ENCODE results near the gene B4GALNT1.
"Not testable (repeated sequence)": the region's sequence is repeated elsewhere in the genome, so short reads cannot be mapped to it uniquely, and the experiment has no call there.

The B4GALNT1 gene

DNA sequence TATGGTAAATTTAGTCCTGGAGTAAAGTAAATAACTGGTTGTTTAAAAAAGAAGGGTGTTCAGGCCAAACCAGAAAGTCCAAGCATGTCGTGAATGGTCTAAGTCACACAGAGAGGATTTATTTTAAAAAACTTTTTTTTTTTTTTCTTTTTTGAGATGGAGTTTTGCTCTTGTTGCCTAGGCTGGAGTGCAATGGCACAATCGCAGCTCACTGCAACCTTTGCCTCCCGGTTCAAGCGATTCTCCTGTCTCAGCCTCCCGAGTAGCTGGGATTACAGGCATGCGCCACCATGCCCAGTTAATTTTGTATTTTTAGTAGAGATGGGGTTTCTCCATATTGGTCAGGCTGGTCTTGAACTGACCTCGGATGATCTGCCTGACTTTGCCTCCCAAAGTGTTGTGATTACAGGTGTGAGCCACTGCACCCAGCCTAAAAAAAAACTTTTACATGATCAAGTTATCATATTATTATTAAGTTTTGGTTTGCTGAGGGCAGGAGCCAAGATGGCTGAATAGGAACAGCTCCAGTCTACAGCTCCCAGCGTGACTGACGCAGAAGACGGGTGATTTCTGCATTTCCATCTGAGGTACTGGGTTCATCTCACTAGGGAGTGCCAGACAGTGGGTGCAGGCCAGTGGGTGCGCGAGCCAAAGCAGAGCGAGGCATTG, 13.1 kb upstream of the B4GALNT1 start:
- H3K4me2 ChIP-seq (ENCODE audit: low read length, poor library complexity, severe bottlenecking); H2AFZ ChIP-seq (ENCODE audit: low read depth, low read length); H3K18ac ChIP-seq (ENCODE audit: low read depth in 1 of 2, low read length in 2 of 2); H2AK5ac ChIP-seq (ENCODE audit: low read length, severe bottlenecking); H3K4me3 ChIP-seq (ENCODE audit: insufficient read depth in 1 of 2, low read depth in 1 of 2, low read length in 2 of 2); H3K4ac ChIP-seq (ENCODE audit: low read depth in 1 of 2, low read length in 2 of 2); H3K9ac ChIP-seq (ENCODE audit: low read length); H3K23ac ChIP-seq (ENCODE audit: low read length in 2 of 2); H3K4me1 ChIP-seq (ENCODE audit: control insufficient read depth, insufficient read depth, low read depth, low read length); H3K9me3 ChIP-seq (ENCODE audit: control insufficient read depth, low read length); H4K8ac ChIP-seq (ENCODE audit: low read length); H2BK5ac ChIP-seq (ENCODE audit: low read depth, low read length, poor library complexity, severe bottlenecking); H4K91ac ChIP-seq (ENCODE audit: low read length); H3K27ac ChIP-seq (ENCODE audit: low read length, poor library complexity, severe bottlenecking); H3K36me3 ChIP-seq (ENCODE audit: control insufficient read depth in 1 of 2, insufficient read depth in 2 of 2, low read depth in 1 of 2, low read length in 2 of 2); H2BK12ac ChIP-seq (ENCODE audit: low read length in 2 of 2); H3K79me1 ChIP-seq (replicated peaks; ENCODE audit: low read length, poor library complexity, severe bottlenecking); H2BK120ac ChIP-seq (ENCODE audit: low read depth, low read length); H3K14ac ChIP-seq (ENCODE audit: low read length in 2 of 2); H2BK15ac ChIP-seq (ENCODE audit: low read depth, poor library complexity, severe bottlenecking): not testable (repeated sequence)
- peaks cover under 1 to 10% of the 10 kb centered on the region in 2 experiments for H3K27me3 ChIP-seq (ENCODE audit: control insufficient read depth in 1 of 2, insufficient read depth in 1 of 2, low read length in 2 of 2)
- WGBS, result 58% methylated on average over 11 of the region's 13 CpGs
- peak; percentile 33 for DNase-seq

DNA sequence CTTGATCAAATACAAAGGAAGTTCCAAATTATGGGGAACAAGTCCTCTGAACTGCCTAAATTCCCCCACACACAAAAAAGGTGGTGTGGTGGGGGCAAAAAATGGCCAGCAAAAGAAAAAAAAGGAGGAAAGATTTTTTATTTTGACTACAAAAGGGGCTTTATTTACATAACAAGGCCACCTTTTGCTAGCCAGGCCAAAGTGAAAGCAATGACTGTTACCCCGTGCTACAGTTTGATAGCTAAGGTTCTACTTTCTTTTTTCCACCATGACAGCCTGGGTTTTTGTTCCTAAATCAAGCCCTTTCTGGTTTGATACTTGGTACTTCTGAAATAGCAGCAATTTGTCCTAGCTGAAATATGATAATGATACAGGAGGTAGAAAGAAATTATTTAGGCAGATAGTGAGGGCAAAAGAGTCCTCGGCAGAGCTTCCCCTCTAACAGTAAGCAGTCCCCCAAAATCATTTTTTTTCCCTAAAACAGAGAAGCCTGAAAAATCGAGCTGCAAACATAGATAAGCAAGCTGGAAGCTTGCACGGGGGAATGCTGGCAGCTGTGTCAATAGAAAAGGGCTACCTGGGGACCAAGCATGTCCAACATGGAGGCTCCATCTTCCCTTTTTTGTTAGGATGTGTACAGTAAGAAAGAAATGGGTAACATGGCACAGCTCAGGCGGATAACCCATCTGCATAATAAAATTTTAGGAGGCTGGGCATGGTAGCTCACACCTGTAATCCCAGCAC, 8.9 kb upstream of the B4GALNT1 start:
- Histone ChIP-seq H3K4me2 (ENCODE audit: low read length, poor library complexity, severe bottlenecking) (no peak overlapping the region), H4K91ac (ENCODE audit: low read length) (no peak overlapping the region), H3K14ac (ENCODE audit: low read length in 2 of 2) (no peak overlapping the region), H3K27me3 (ENCODE audit: control insufficient read depth in 1 of 2, insufficient read depth in 1 of 2, low read length in 2 of 2) (peaks cover 19 to 36% of the 10 kb centered on the region in 2 experiments), H3K9me3 (ENCODE audit: control insufficient read depth, low read length) (peaks cover 6% of the 10 kb centered on the region), H3K36me3 (ENCODE audit: control insufficient read depth in 1 of 2, insufficient read depth in 2 of 2, low read depth in 1 of 2, low read length in 2 of 2) (no peaks in the 10 kb centered on the region), H2BK12ac (ENCODE audit: low read length in 2 of 2) (no peak overlapping the region), H2BK120ac (ENCODE audit: low read depth, low read length) (no peak overlapping the region), H3K23ac (ENCODE audit: low read length in 2 of 2) (no peak overlapping the region), H2BK5ac (ENCODE audit: low read depth, low read length, poor library complexity, severe bottlenecking) (no peak overlapping the region), H3K18ac (ENCODE audit: low read depth in 1 of 2, low read length in 2 of 2) (no peak overlapping the region), H2AK5ac (ENCODE audit: low read length, severe bottlenecking) (no peak overlapping the region), H2AFZ (ENCODE audit: low read depth, low read length) (no peak overlapping the region), H2BK15ac (ENCODE audit: low read depth, poor library complexity, severe bottlenecking) (no peak overlapping the region), H3K9ac (ENCODE audit: low read length) (no peak overlapping the region), H3K27ac (ENCODE audit: low read length, poor library complexity, severe bottlenecking) (no peak overlapping the region), H4K8ac (ENCODE audit: low read length) (no peak overlapping the region), H3K4ac (ENCODE audit: low read depth in 1 of 2, low read length in 2 of 2) (no peak overlapping the region), H3K79me1 (replicated peaks; ENCODE audit: low read length, poor library complexity, severe bottlenecking) (no peaks in the 10 kb centered on the region), H3K4me3 (ENCODE audit: insufficient read depth in 1 of 2, low read depth in 1 of 2, low read length in 2 of 2) (no peak overlapping the region), H3K4me1 (ENCODE audit: control insufficient read depth, insufficient read depth, low read depth, low read length) (no peaks in the 10 kb centered on the region)
- no peak for DNase-seq
- whole genome bisulfite sequencing, result 42% methylated on average over 4 of the region's 5 CpGs

DNA sequence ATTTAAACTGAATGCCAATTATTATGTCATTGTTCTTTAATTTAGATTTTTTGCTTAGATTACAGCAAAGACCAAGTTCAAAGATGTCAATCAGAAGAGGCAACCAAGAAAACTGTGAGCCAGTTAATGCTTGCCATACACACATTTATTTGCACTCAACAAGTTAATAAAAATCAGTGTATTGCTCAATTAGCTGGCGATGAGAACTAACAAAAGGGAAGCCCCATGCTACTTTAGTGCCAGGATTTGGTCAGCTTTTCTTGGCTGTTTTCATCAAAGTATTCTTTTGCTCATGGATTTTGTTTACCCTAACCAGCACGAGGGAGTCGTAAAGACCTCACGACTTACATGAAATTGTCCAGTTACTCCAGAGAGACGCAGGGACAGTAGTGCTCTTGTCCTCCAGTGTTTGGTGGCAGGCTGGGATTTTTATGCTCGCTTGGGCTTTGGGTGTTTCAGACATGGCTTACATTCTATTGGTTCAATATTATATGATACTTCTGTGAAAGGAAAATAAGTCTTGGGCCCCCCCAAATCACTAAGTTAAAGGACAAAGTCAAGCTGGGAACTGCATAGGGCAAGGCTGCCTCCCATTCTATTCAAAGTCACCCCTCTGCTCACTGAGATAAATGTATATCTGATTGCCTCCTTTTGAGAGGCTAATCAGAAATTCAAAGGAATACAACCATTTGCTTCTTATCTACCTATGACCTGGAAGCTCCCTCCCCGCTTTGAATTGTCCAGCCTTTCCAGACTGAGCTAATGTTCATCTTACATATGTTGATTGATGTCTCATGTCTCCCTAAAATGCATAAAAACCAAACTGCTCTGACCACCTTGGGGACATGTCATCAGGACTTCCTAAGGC, 7.4 kb upstream of the B4GALNT1 start:
- DNase-seq, result no peak
- Histone ChIP-seq H3K79me1 (replicated peaks; ENCODE audit: low read length, poor library complexity, severe bottlenecking) (no peaks in the 10 kb centered on the region), H3K9ac (ENCODE audit: low read length) (no peak overlapping the region), H3K36me3 (ENCODE audit: control insufficient read depth in 1 of 2, insufficient read depth in 2 of 2, low read depth in 1 of 2, low read length in 2 of 2) (no peaks in the 10 kb centered on the region), H3K14ac (ENCODE audit: low read length in 2 of 2) (no peak overlapping the region), H3K27ac (ENCODE audit: low read length, poor library complexity, severe bottlenecking) (no peak overlapping the region), H2BK12ac (ENCODE audit: low read length in 2 of 2) (no peak overlapping the region), H2AFZ (ENCODE audit: low read depth, low read length) (no peak overlapping the region), H3K4ac (ENCODE audit: low read depth in 1 of 2, low read length in 2 of 2) (no peak overlapping the region), H3K4me2 (ENCODE audit: low read length, poor library complexity, severe bottlenecking) (no peak overlapping the region), H3K23ac (ENCODE audit: low read length in 2 of 2) (no peak overlapping the region), H2BK15ac (ENCODE audit: low read depth, poor library complexity, severe bottlenecking) (no peak overlapping the region), H4K8ac (ENCODE audit: low read length) (no peak overlapping the region), H3K27me3 (ENCODE audit: control insufficient read depth in 1 of 2, insufficient read depth in 1 of 2, low read length in 2 of 2) (peaks cover 19 to 43% of the 10 kb centered on the region in 2 experiments), H3K18ac (ENCODE audit: low read depth in 1 of 2, low read length in 2 of 2) (no peak overlapping the region), H4K91ac (ENCODE audit: low read length) (no peak overlapping the region), H3K4me1 (ENCODE audit: control insufficient read depth, insufficient read depth, low read depth, low read length) (no peaks in the 10 kb centered on the region), H2AK5ac (ENCODE audit: low read length, severe bottlenecking) (no peak overlapping the region), H2BK120ac (ENCODE audit: low read depth, low read length) (no peak overlapping the region), H2BK5ac (ENCODE audit: low read depth, low read length, poor library complexity, severe bottlenecking) (no peak overlapping the region), H3K9me3 (ENCODE audit: control insufficient read depth, low read length) (no peaks in the 10 kb centered on the region), H3K4me3 (ENCODE audit: insufficient read depth in 1 of 2, low read depth in 1 of 2, low read length in 2 of 2) (no peak overlapping the region)
- WGBS, result 36% methylated on average over 7 of the region's 7 CpGs

DNA sequence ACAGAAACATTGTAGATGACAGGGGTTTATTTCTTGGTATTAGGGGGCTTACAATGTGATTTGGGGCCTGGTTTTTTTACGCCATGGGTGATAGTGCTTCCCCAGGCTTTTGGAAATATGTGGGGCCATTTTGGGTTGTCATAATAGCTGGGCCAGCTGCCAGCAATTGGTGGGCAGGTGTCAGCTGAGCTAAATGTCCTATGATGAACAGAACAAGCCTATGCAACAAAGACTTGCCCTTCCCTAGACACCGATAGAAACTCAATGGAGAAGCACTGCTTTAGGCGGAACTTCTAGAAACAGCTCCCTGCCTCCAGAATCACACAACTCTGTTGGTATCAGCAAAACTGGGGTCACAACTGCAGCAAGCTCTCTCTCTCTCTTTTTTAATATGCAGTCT, 5.1 kb upstream of the B4GALNT1 start:
- Histone ChIP-seq H2BK120ac (ENCODE audit: low read depth, low read length) (no peak overlapping the region), H3K27me3 (ENCODE audit: control insufficient read depth in 1 of 2, insufficient read depth in 1 of 2, low read length in 2 of 2) (peaks cover 32 to 61% of the 10 kb centered on the region in 2 experiments), H2BK12ac (ENCODE audit: low read length in 2 of 2) (no peak overlapping the region), H2BK5ac (ENCODE audit: low read depth, low read length, poor library complexity, severe bottlenecking) (no peak overlapping the region), H3K4me2 (ENCODE audit: low read length, poor library complexity, severe bottlenecking) (no peak overlapping the region), H3K18ac (ENCODE audit: low read depth in 1 of 2, low read length in 2 of 2) (no peak overlapping the region), H2AK5ac (ENCODE audit: low read length, severe bottlenecking) (no peak overlapping the region), H3K4ac (ENCODE audit: low read depth in 1 of 2, low read length in 2 of 2) (no peak overlapping the region), H2BK15ac (ENCODE audit: low read depth, poor library complexity, severe bottlenecking) (no peak overlapping the region), H3K14ac (ENCODE audit: low read length in 2 of 2) (no peak overlapping the region), H4K91ac (ENCODE audit: low read length) (no peak overlapping the region), H3K36me3 (ENCODE audit: control insufficient read depth in 1 of 2, insufficient read depth in 2 of 2, low read depth in 1 of 2, low read length in 2 of 2) (no peaks in the 10 kb centered on the region), H3K27ac (ENCODE audit: low read length, poor library complexity, severe bottlenecking) (no peak overlapping the region), H4K8ac (ENCODE audit: low read length) (no peak overlapping the region), H3K4me1 (ENCODE audit: control insufficient read depth, insufficient read depth, low read depth, low read length) (peaks cover 2% of the 10 kb centered on the region), H3K9ac (ENCODE audit: low read length) (no peak overlapping the region), H2AFZ (ENCODE audit: low read depth, low read length) (no peak overlapping the region), H3K4me3 (ENCODE audit: insufficient read depth in 1 of 2, low read depth in 1 of 2, low read length in 2 of 2) (no peak overlapping the region), H3K9me3 (ENCODE audit: control insufficient read depth, low read length) (no peaks in the 10 kb centered on the region), H3K79me1 (replicated peaks; ENCODE audit: low read length, poor library complexity, severe bottlenecking) (no peaks in the 10 kb centered on the region), H3K23ac (ENCODE audit: low read length in 2 of 2) (no peak overlapping the region)
- no peak for DNase-seq
- WGBS, result 88% methylated on average over 3 of the region's 3 CpGs

Measured in mesenchymal stem cell (in vitro differentiated cells and primary cell).